Motor neuron (in vitro differentiated cells): ENCODE data around the gene KLHL9. TPM values are rescaled to one million over a fixed set of nuclear protein-coding genes. Genes with fewer than 3 reads are reported as not detected.

Experiments
- ATAC-seq, 8 experiments: fragments of 200-7000 bp; cut with Tn5 transposase; replicated peaks in 6 of 8; 2 replicates each; pipeline ENCODE4 v1.8.0; 2021; ENCODE audit warnings: mild to moderate bottlenecking in 8 of 8, moderate library complexity in 8 of 8
- H3K27ac ChIP-seq, 2 donors: fragments of 250-450 bp; sonication (Bioruptor Pico); 2 replicates each; pipeline ENCODE4 v1.9.0; 2021; ENCODE audit warnings: antibody characterized with exemption in 2 of 2, mild to moderate bottlenecking in 2 of 2, moderate library complexity in 1 of 2
- H3K4me1 ChIP-seq, 2 donors: fragments of 250-450 bp; sonication (Bioruptor Pico); replicated peaks in 1 of 2; 2 replicates each; pipeline ENCODE4 v1.6.1; 2021; ENCODE audit warnings: antibody characterized with exemption in 2 of 2, mild to moderate bottlenecking in 2 of 2, moderate library complexity in 1 of 2
- H3K4me3 ChIP-seq, 5 donors: fragments of 250-450 bp; sonication (Bioruptor Pico); 2 replicates each; pipeline ENCODE4 v1.9.0; 2021; ENCODE audit warnings: antibody characterized with exemption in 5 of 5, mild to moderate bottlenecking in 5 of 5, moderate library complexity in 4 of 5
- WGBS, 10 experiments: fragments of 450-650 bp; shearing (Covaris generic); methylation state at CpG; one replicate each; pipeline ENCODE4 v1.0.0; 2022; 5-methylcytosine and 5-hydroxymethylcytosine counted together
- in situ Hi-C, 9 experiments: fragments of 400-800 bp; cut with MboI; loops; one replicate each; pipeline ENCODE4 v1.15.0; 2021; ENCODE audit warnings: low sequenced_read_pairs in 9 of 9, low pct_unique_long_range_greater_than_20kb in 2 of 9; ENCODE audit not compliant: unreplicated experiment in 9 of 9
- total RNA-seq, 8 experiments: library from RNA; unstranded; fragments of 300-600 nt; gene quantifications; 2 replicates each; pipeline versions ENCODE4 v1.2.3 to v1.2.4, GENCODE V29; 2022

Gene KLHL9
- total RNA-seq, 8 experiments from 2014 or later, result 25.6 to 44.6 (median 36.9) TPM

GRCh38 chr9:21340735-21341134, 5.5 kb upstream of the KLHL9 start:
- ATAC-seq, result no peak
- Histone ChIP-seq H3K4me3 (no peak overlapping the region), H3K4me1 (no peaks in the 10 kb centered on the region), H3K27ac (no peak overlapping the region)
- WGBS, 10 experiments, result 40 to 89% (median 80%) methylated on average over 1 to 4 of the region's 4 CpGs; no CpG with 5 or more reads in 2 of the 10 experiments
- in situ Hi-C loops, result no loop called here

- Histone ChIP-seq H3K27ac (no peak overlapping the region), H3K4me1 (peaks cover 14 to 26% of the 10 kb centered on the region in 2 donors), H3K4me3 (no peak overlapping the region)
- in situ Hi-C loops, result no loop called here
- no peak for ATAC-seq
These were observed 1.3 kb upstream of the KLHL9 start for GRCh38 chr9:21336457-21336856.

- in situ Hi-C loops, result no loop called here
- ATAC-seq, result no peak
- WGBS, 10 experiments, result 87 to 100% (median 100%) methylated on average over 1 to 2 of the region's 2 CpGs; no CpG with 5 or more reads in 4 of the 10 experiments
- peaks cover 18 to 42% of the 10 kb centered on the region in 2 donors for H3K4me1 ChIP-seq
- H3K27ac ChIP-seq, result no peak overlapping the region
- H3K4me3 ChIP-seq, result peak overlapping the region in 4 of 5 donors; percentile 87 to 93 (median 90)
These were observed 2.0 kb downstream of the KLHL9 start for GRCh38 chr9:21333226-21333625.

- in situ Hi-C loops, result no loop called here
- peak overlapping the region; percentile 2 to 93 (median 13) for H3K4me3 ChIP-seq
- 0 to 54% (median 27%) methylated on average over 1 to 5 of the region's 5 CpGs; no CpG with 5 or more reads in 1 of the 10 experiments for WGBS, 10 experiments
- peaks cover 18 to 42% of the 10 kb centered on the region in 2 donors for H3K4me1 ChIP-seq
- no peak for ATAC-seq
- H3K27ac ChIP-seq, result no peak overlapping the region
These were observed 3.4 kb downstream of the KLHL9 start for GRCh38 chr9:21331676-21332402.

- WGBS, 10 experiments, result 6 to 89% (median 46%) methylated on average over 1 to 2 of the region's 2 CpGs; no CpG with 5 or more reads in 1 of the 10 experiments
- H3K27ac ChIP-seq, result no peak overlapping the region
- ATAC-seq, result peak; percentile 33 to 77 (median 54)
- no peak overlapping the region for H3K4me3 ChIP-seq
- H3K4me1 ChIP-seq, result peaks cover 6 to 17% of the 10 kb centered on the region in 2 donors
- in situ Hi-C loops, result loop anchor here in 2 of 9 experiments (10.0 kb wide), 2 partner anchors 68 to 128 kb away; no protein-coding TSS in a partner anchor
These were observed 8.6 kb downstream of the KLHL9 start for GRCh38 chr9:21326526-21327139.

GRCh38 chr9:21324047-21324446, 11.2 kb downstream of the KLHL9 start:
- Histone ChIP-seq H3K27ac (no peak overlapping the region), H3K4me3 (no peak overlapping the region), H3K4me1 (peaks cover 0 to 3% of the 10 kb centered on the region in 2 donors)
- 83 to 100% (median 95%) methylated on average over 2 to 4 of the region's 4 CpGs; no CpG with 5 or more reads in 3 of the 10 experiments for WGBS, 10 experiments
- ATAC-seq, result peak in 1 of 8 experiments; percentile 57
- in situ Hi-C loops, result loop anchor here in 8 of 9 experiments (10.0 to 25.0 kb wide), 4 partner anchors 71 to 463 kb away; partner anchors contain the start of gene IFNA8 (in 1 of the 8)

GRCh38 chr9:21322911-21323461, 12.2 kb downstream of the KLHL9 start:
- peak in 1 of 8 experiments; percentile 58 for ATAC-seq
- Histone ChIP-seq H3K27ac (no peak overlapping the region), H3K4me3 (no peak overlapping the region), H3K4me1 (peaks cover 3 to 4% of the 10 kb centered on the region in 2 donors)
- in situ Hi-C loops, result loop anchor here in 8 of 9 experiments (10.0 to 25.0 kb wide), 4 partner anchors 72 to 464 kb away; partner anchors contain the start of gene IFNA8 (in 1 of the 8)
- WGBS, 10 experiments, result 56 to 100% (median 93%) methylated on average over 2 to 5 of the region's 5 CpGs; no CpG with 5 or more reads in 1 of the 10 experiments

- ATAC-seq, result peak in 5 of 8 experiments; percentile 31 to 63 (median 50)
- no peak overlapping the region for H3K27ac ChIP-seq
- WGBS, 10 experiments, result 20 to 100% (median 70%) methylated on average over 1 to 2 of the region's 2 CpGs; no CpG with 5 or more reads in 2 of the 10 experiments
- peaks cover 3 to 4% of the 10 kb centered on the region in 2 donors for H3K4me1 ChIP-seq
- no peak overlapping the region for H3K4me3 ChIP-seq
- in situ Hi-C loops, result loop anchor here in 8 of 9 experiments (10.0 to 25.0 kb wide), 4 partner anchors 74 to 467 kb away; partner anchors contain the start of gene IFNA8 (in 1 of the 8)
These were observed 14.7 kb downstream of the KLHL9 start for GRCh38 chr9:21320465-21320864.

- peak; percentile 71 to 89 (median 77) for ATAC-seq
- in situ Hi-C loops, result loop anchor here in 7 of 9 experiments (10.0 to 25.0 kb wide), 3 partner anchors 63 to 469 kb away; partner anchors contain the start of gene IFNA8 (in 1 of the 7)
- Histone ChIP-seq H3K27ac (no peak overlapping the region), H3K4me3 (no peak overlapping the region), H3K4me1 (peaks cover 3 to 4% of the 10 kb centered on the region in 2 donors)
- 2 to 29% (median 14%) methylated on average over 3 to 7 of the region's 7 CpGs for WGBS, 10 experiments
These were observed 17.0 kb downstream of the KLHL9 start for GRCh38 chr9:21317956-21318923.

GRCh38 chr9:21316860-21317259, 18.3 kb downstream of the KLHL9 start:
- WGBS, 10 experiments, result 0 to 67% (median 20%) methylated on average over 1 to 3 of the region's 3 CpGs; no CpG with 5 or more reads in 1 of the 10 experiments
- H3K4me3 ChIP-seq, result no peak overlapping the region
- ATAC-seq, result peak in 2 of 8 experiments; percentile 27 to 39
- H3K4me1 ChIP-seq, result peaks cover 3 to 4% of the 10 kb centered on the region in 2 donors
- H3K27ac ChIP-seq, result no peak overlapping the region
- in situ Hi-C loops, result loop anchor here in 7 of 9 experiments (10.0 to 25.0 kb wide), 3 partner anchors 62 to 470 kb away; partner anchors contain the start of gene IFNA8 (in 1 of the 7)

GRCh38 chr9:21316032-21316842, 19.0 kb downstream of the KLHL9 start:
- no peak overlapping the region for H3K27ac ChIP-seq
- peaks cover 3 to 4% of the 10 kb centered on the region in 2 donors for H3K4me1 ChIP-seq
- no peak overlapping the region for H3K4me3 ChIP-seq
- peak in 2 of 8 experiments; percentile 33 for ATAC-seq
- in situ Hi-C loops, result loop anchor here in 7 of 9 experiments (10.0 to 25.0 kb wide), 3 partner anchors 61 to 471 kb away; partner anchors contain the start of gene IFNA8 (in 1 of the 7)
- WGBS, 10 experiments, result 24 to 91% (median 55%) methylated on average over 1 to 7 of the region's 8 CpGs
